HG02840 (cell line): ENCODE data around the gene SMAD3.

Source experiments
- ATAC-seq: cut with Tn5 transposase; IDR thresholded peaks from one replicate; pipeline ENCODE4 v1.9.1; 2021; ENCODE audit warnings: mild to moderate bottlenecking, moderate library complexity, moderate number of reproducible peaks; ENCODE audit not compliant: unreplicated experiment, low FRiP score

SMAD3 gene

DNA sequence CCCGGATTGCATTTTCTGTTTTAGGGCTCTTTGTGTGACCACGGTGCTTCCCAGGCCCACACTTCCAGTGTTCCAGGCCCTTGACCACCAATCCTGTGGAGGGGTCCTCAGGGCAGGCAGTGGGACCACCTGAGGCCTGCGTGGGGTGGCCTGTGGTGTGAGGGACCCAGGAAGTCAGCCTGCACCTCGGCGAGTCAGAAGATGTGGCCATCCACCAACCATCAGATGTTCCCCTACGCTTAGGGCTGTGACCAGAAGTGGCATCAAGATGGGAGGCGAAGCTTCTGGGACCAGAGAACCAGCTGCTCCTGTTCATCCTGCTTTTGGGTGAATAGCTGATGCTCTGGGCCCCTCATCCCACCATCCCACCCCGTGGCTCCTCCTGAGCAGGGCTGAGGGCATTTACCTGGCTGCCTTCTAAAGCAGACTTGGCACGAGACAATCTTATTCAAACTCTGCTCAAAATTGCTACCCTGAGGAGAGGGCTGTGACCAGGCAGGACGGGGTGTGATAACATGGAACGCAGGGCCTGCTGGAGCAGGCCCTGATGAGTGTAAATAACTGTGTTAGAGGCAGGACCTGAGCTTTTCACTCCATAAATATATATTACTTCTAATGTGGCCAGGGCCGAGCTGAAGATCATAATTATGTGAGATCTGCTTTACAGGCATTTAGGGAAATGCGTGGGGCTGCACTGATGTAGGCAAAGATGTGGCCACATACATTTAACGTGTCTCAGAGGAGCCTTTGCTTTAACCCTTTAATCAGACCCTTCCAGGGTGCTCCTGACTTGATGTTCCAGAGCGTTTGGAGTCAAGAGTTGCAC lies 28.8 kb downstream of the SMAD3 start:
- no peak for ATAC-seq

GRCh38 chr15:67095912-67096311 lies 30.5 kb downstream of the SMAD3 start:
- no peak for ATAC-seq

GRCh38 chr15:67096546-67097294 lies 31.3 kb downstream of the SMAD3 start:
- ATAC-seq = no peak

DNA sequence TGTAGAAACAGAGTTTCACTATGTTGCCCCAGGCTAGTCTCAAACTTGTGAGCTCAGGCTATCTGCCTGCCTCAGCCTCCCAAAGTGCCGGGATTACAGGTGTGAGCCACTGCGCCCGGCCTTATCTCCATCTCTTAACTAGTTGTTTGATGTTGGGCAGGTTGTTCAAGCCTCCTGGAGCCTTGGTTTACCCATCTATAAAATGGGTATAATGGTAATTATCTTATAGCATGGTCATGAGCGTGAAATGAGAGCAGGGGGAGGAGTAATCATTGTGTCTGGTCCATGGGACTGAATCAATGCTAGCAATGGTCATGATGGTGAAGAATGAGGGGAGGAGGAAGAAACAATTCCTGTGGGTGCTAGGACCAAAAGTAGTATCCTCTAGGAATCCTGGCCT lies 32.0 kb downstream of the SMAD3 start:
- no peak for ATAC-seq

- no peak for ATAC-seq
Observed at GRCh38 chr15:67097930-67098740, 32.7 kb downstream of the SMAD3 start.

DNA sequence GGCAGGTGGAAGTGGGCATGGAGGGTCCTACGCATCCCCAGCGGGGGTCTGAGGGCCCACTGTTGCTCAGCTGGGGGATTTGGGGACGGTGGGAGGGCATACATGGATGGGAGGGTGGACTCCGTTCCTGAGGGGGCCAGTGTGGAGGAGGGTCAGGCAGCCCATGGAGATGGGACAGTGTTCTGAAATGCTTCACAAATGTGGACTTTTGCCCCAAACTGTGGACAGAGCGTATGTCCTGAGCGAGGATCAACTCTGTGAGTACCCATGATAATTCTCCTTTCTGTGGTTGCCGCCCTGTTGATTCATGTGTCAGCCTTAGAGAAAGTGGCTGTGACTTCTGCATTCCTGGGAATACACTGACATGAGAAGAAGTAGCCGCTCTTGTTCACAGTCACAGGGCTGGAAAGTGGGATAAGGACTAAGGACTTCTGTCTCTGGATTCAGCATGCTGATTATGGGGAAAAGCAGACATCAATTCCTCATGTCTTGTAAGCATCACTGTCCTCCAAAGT lies 33.4 kb downstream of the SMAD3 start:
- no peak for ATAC-seq

- ATAC-seq = no peak
Observed at GRCh38 chr15:67100124-67100791, 34.9 kb downstream of the SMAD3 start.

DNA sequence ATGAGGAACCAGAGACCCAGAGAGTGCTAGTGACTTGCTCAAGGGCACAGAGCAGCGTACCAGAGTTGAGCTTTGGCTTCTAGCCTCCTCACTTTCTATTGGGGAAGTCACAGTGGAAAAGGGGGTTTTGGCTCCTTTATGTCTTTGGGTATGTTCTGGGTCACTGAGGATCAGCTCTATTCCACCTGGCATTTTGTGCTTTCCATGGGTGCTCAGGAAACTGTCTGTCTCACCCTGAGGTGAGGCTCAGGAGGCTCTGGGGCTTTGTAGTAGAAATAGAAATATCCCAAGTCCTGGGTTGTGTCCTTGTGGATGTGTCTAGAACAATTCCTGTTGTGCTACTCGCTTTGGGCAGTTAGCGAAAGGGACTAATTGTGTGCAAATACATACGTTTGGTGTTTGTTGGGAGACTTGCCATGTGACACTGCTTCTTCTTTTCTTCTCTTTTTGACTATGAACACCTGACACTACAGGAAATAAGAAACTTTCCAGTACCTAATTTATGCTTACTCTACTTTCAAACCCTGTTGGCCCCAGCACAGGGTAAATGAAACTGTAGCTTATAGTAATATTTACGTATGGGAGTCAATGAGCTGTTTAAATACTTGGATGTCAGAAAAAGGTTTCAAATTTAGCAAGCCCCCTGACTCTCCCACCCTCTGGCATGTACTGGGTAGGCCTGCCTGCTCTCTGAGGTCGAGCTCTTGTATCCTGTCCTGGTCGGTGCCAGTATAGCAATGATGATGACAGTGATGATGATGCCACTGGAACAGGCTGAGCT lies 35.6 kb downstream of the SMAD3 start:
- peak; percentile 66 for ATAC-seq

GRCh38 chr15:67101911-67102598 lies 36.7 kb downstream of the SMAD3 start:
- peak; percentile 37 for ATAC-seq

- no peak for ATAC-seq
Observed at GRCh38 chr15:67102599-67102929, 37.2 kb downstream of the SMAD3 start.

DNA sequence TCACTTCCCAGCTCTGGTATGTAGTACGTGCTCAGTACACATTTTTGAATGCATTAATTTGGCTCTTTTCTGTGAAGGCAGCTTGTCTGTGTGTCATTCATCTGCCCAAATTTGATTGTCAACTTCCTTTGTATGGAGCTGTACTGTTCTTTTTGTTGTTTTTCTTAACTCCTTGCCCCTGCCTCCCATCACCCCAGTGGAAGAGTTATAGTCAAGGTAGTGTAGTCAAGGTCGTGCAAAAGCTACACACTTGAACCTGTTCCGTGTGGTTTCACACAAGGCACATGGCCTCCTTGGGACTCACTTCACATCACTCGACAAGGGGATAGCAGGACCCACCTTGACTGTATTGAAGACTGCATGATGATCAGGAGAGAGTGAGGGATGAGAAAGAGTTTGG lies 37.6 kb downstream of the SMAD3 start:
- no peak for ATAC-seq

DNA sequence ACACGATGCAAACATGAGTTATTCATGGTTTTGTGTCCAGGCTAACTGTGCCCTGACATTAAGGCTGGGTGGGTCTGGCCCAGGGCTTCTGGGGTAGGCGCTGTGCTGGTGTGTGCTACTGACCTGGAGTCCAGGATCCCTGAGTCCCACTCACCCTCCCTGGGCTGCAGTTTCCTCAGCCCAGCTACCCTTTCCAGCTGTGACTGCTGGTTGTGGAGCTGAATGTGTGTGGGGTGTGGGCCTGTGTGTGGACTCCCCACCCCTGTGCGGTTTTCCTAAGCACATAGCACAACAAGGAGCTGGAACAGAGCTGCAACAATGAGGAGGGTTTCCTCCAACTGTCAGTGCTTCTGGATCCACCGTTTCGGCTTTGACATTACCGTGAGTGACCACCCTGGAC lies 38.0 kb downstream of the SMAD3 start:
- no peak for ATAC-seq

- ATAC-seq = no peak
Observed at GRCh38 chr15:67103869-67104268, 38.5 kb downstream of the SMAD3 start.

- ATAC-seq = no peak
Observed at GRCh38 chr15:67104510-67104909, 39.1 kb downstream of the SMAD3 start.

- no peak for ATAC-seq
Observed at GRCh38 chr15:67105065-67105951, 39.9 kb downstream of the SMAD3 start.

- ATAC-seq = no peak
Observed at GRCh38 chr15:67105991-67106763, 40.8 kb downstream of the SMAD3 start.

- no peak for ATAC-seq
Observed at GRCh38 chr15:67106764-67107013, 41.3 kb downstream of the SMAD3 start.
